GM21367 (cell line): ENCODE measurements around the gene GPC6.
"Not testable (repeated sequence)": the region's sequence is repeated elsewhere in the genome, so short reads cannot be mapped to it uniquely, and the experiment has no call there.

ENCODE experiments used
- ATAC-seq: cut with Tn5 transposase; IDR thresholded peaks from one replicate; pipeline ENCODE4 v1.9.1; 2021; ENCODE audit not compliant: unreplicated experiment

GPC6 gene

GRCh38 chr13:94181461-94182107 is 955.0 kb downstream of the GPC6 start:
- no peak for ATAC-seq

- ATAC-seq = no peak
These were observed 955.7 kb downstream of the GPC6 start for GRCh38 chr13:94182185-94182761.

DNA sequence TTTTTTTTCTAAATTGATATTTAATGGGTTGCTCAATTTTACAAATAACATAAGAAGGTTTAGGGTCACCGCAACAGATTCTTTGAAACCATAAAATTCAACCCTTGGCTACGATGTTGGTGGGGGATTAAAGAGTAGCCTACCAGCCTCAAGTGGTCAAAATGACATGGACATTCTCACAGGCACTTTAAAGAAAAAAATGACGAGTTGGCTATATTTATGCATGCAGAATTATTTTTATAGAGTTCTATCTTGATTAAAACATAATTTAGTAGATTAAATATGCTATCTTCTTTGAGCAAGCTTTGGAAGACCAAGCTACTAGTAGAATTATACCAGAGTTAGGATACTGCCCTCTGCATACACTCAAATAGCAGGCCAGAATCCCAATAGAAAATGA is 959.9 kb downstream of the GPC6 start:
- no peak for ATAC-seq

DNA sequence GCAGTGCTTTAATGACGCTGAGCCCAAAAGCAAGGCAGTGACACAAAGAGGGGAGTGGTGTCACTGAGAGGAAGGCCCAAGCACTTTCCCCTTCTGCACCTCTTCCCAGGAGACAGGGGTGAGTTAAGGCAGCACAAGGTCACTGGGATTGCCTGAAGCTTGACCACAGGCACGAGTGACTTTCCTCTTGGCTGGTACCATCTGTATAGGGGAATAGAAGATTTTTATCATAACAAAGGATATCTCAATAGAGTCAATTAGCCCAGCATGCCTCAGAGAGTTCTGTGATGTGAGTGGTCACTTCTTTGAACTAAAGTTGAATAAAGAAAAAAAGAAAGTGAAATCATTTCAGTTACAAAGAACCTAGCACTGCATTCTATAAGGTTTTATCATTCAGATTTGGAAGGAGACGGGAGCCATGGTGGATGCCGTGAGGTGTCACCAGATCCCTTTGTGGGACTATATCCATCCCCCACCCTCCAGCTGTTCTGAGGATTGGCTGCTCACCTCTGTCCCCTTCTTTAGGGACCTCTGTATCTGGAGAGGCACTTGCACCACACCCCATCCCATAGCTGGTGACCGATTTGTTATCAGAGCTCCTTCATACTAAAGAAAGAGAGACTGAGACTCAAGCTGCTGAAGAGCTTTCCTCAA is 961.7 kb downstream of the GPC6 start:
- ATAC-seq = no peak

DNA sequence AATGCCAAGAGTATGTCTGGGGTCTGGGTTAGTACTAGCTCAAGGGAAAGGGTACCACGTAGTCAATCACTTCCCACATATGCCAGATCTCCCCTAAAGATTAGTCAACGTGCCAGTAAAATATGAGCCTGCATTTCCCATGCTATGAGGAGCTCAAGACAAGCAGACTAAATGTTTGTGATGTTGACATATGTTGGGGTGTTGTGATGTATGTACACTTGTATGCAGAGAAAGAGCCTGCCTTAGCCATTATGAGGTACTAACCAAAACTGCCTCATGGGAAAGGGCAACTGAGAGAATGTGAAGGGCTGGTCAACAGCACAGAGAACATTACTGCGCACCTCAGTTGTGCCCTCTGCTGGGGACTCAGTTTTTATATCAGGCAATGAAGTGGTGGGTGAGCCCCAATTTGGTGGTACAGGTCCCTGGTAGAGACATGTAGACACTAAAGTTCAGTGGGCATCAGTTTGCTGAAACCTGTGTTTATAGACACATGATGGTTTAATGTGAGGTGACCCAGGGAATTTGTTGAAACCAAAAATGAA is 965.9 kb downstream of the GPC6 start:
- peak; percentile 56 for ATAC-seq

DNA sequence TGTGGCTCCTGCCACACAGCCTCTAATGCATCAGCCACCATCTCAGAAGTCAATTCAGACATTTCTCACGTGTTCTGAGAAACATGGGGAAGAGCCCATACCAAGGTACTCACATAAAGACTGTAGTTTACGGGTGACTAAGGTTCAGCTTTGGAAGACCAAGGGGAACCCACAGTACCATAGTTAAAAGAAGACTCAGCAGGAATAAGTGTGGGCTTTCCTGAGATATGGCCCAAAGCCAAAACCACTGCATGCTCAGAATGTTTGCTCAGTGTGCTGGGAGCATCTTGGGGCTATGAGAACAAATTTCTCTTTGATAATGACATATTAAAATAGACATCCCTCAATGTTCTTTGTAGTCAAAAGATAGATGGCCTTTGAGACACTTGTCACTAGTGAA is 969.1 kb downstream of the GPC6 start:
- no peak for ATAC-seq

DNA sequence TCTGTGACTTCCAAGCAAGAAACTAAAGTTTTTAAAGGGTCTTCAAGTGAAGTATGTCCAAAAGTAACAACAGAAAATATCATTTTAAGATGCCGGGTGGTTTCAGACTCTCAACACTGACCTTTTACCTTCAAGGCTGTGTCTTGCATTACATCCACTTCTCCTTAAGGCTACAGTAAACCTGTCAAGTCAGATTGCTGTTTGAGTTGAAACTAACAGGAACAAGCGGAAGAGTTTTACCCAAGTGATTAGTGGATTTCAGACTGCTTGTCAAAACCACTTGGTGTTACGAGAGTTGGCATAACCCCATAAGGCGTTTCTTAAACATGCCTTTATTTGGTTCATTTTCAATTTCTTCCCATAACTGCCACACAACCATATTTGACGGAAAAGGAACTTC is 969.8 kb downstream of the GPC6 start:
- ATAC-seq = no peak

DNA sequence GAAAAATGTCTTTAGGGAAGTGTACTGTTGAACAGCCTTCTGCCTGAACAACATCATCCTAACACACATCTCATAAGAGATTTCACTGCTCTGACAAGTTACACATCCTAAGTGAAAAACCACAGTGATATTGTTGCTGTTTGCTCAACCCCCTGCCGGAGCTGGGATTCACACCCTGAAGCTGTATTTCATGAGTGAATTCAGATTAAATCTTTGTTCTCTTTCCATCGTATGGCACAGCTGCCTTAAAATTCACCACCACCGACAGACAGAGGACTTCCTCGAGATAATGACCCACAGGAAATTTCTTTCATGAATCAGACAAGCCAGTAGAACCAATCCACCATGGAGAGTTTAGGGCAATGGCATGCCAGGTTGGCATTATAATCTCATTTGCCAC is 972.1 kb downstream of the GPC6 start:
- no peak for ATAC-seq

GRCh38 chr13:94199135-94199534 is 972.5 kb downstream of the GPC6 start:
- no peak for ATAC-seq

- ATAC-seq = no peak
These were observed 974.4 kb downstream of the GPC6 start for GRCh38 chr13:94201022-94201421.

GRCh38 chr13:94204163-94204562 is 977.6 kb downstream of the GPC6 start:
- no peak for ATAC-seq

- no peak for ATAC-seq
These were observed 978.3 kb downstream of the GPC6 start for GRCh38 chr13:94204946-94205345.

GRCh38 chr13:94205896-94206295 is 979.3 kb downstream of the GPC6 start:
- ATAC-seq = no peak

GRCh38 chr13:94209117-94209516 is 982.5 kb downstream of the GPC6 start:
- no peak for ATAC-seq

DNA sequence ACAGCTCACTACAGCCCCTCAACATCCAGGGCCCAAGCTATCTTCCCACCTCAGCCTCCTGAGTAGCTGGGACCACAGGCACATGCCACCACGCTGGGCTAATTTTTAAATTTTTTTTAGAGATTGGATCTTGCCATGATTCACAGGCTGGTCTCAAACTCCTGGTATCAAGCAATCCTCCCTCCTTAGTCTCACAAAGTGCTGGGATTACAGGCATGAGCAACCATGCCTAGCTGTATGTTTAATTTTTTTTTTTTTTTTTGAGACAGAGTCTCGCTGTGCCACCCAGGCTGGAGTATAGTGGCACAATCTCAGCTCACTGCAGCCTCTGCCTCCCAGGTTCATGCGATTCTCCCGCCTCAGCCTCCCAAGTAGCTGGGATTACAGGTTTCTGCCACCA is 983.3 kb downstream of the GPC6 start:
- ATAC-seq = not testable (repeated sequence)

- no peak for ATAC-seq
These were observed 984.2 kb downstream of the GPC6 start for GRCh38 chr13:94210816-94211215.

DNA sequence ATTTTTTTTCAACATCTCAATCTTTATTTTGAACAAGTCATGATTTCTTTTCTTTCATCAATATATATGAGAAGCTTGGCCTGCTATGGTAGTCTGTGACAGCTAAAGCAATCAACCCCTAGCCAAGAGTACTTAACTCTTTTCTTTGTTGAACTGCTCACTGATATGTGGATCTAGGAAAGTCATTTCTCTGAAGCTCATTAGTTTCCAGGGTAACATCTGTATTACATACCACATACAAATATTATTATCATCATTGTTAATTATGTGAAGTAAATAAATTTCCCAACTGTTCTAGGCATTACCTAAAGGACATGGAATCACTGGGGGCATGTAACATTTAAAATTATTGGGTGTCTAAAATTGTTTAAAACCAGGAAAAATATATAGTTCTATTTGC is 985.6 kb downstream of the GPC6 start:
- no peak for ATAC-seq

DNA sequence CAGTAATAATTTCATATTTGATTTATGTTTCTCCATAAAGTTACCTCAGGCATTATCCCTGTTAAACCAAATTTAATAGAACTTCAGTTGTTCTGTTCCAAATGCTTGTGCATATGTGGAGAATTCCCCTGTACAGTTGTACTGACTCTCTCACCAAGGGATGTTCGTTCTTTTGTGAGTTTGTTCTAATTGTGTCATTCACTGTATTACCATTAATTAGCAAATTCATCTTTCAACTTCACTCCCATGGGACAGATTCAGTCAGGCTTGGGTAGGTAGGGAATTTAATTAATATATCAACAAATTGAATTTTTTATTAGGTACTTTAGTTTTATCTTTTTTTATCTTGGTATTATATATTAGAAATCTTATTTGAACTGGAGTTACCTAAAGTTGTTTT is 987.5 kb downstream of the GPC6 start:
- no peak for ATAC-seq

DNA sequence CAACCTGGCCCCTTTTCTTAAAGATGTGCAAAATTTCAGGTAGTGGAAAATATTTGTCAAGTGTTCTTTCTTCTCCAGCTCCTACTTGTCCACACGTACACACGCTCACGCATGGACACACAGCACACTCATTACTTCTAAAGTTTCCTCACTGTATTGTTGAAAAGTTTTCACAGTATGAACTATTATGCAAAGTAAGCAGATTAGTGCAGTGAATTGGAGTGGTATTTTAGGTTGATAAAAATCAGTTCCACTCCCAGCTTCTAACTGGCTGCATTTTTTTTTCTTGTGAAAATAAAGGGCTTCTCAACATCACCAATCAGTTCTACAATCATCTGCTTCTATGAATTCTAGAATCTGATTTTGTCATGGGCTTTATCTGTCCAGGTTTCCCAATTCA is 988.4 kb downstream of the GPC6 start:
- ATAC-seq = no peak

- no peak for ATAC-seq
These were observed 989.9 kb downstream of the GPC6 start for GRCh38 chr13:94216476-94216875.

- ATAC-seq = no peak
These were observed 990.8 kb downstream of the GPC6 start for GRCh38 chr13:94217370-94217769.

DNA sequence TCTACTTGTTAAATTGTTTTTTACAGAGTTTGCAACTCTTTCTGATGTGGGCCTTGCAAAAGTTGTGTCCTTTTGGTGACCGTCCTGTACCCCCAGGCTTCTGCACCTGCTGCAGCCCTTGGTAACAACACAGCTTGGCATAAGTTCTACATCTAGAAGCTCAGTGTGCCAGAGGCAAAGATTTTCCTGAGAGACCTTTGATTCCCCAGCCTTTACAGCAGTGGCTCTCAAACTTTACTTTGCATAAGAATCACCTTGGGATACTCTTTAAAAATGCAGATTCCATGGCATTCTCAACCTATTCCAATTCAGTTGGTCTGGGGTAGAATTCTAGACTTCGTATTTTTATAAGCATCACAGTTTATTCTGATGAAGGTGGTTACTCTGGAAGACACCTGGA is 991.9 kb downstream of the GPC6 start:
- no peak for ATAC-seq
